Cardiac septum (tissue), 1 donor: ENCODE measurements around the gene ZIC5. TPM values are rescaled to one million over a fixed set of nuclear protein-coding genes. Genes with fewer than 3 reads are reported as not detected.
"Not testable (repeated sequence)": the region's sequence is repeated elsewhere in the genome, so short reads cannot be mapped to it uniquely, and the experiment has no call there.

Source experiments
- DNase-seq: peaks from one replicate; pipeline ENCODE4 v3.0.0-alpha.2; 2020; ENCODE audit warnings: low spot score
- intact Hi-C: fragments of 100-400 bp; cut with DNase I; formaldehyde crosslinking; loops from one replicate; pipeline ENCODE4 v1.14.0; 2022
- total RNA-seq: library from RNA; stranded (reverse); fragmentation: NEBNext Ultra II Directional; extraction: Animal tissue kit (Norgen Biotek cat#: 25700); gene quantifications from one replicate; pipeline ENCODE4 v1.2.1, GENCODE V29; 2021
- donor health status: DM: no; HTN: no; CAD: no.

The ZIC5 gene
- total RNA-seq, 1 donor from 2014 or later: 0.05 TPM

GRCh38 chr13:99966064-99966805, 5.3 kb downstream of the ZIC5 start:
- DNase-seq: no peak
- intact Hi-C loops: no loop called here

- DNase-seq: no peak
- intact Hi-C loops: no loop called here
Observed at GRCh38 chr13:99965329-99966000, 6.1 kb downstream of the ZIC5 start.

GRCh38 chr13:99963816-99964339, 7.7 kb downstream of the ZIC5 start:
- DNase-seq: no peak
- intact Hi-C loops: no loop called here

- intact Hi-C loops: no loop called here
- DNase-seq: no peak
Observed at GRCh38 chr13:99962242-99962641, 9.3 kb downstream of the ZIC5 start.

- intact Hi-C loops: no loop called here
- no peak for DNase-seq
Observed at GRCh38 chr13:99961636-99962035, 9.9 kb downstream of the ZIC5 start.

GRCh38 chr13:99960663-99961311, 10.8 kb downstream of the ZIC5 start:
- no peak for DNase-seq
- intact Hi-C loops: no loop called here

GRCh38 chr13:99959540-99960230, 11.9 kb downstream of the ZIC5 start:
- intact Hi-C loops: loop anchor here (5.0 kb wide), 1 partner anchor 33 kb away; no protein-coding TSS in a partner anchor
- no peak for DNase-seq

- DNase-seq: no peak
- intact Hi-C loops: loop anchor here (5.0 kb wide), 1 partner anchor 33 kb away; no protein-coding TSS in a partner anchor
Observed at GRCh38 chr13:99959127-99959539, 12.4 kb downstream of the ZIC5 start.

- DNase-seq: no peak
- intact Hi-C loops: loop anchor here (5.0 kb wide), 1 partner anchor 34 kb away; no protein-coding TSS in a partner anchor
Observed at GRCh38 chr13:99958406-99959126, 13.0 kb downstream of the ZIC5 start.

- intact Hi-C loops: loop anchor here (5.0 kb wide), 1 partner anchor 36 kb away; no protein-coding TSS in a partner anchor
- no peak for DNase-seq
Observed at GRCh38 chr13:99956473-99957349, 14.9 kb downstream of the ZIC5 start.

- intact Hi-C loops: loop anchor here (5.0 kb wide), 1 partner anchor 36 kb away; no protein-coding TSS in a partner anchor
- no peak for DNase-seq
Observed at GRCh38 chr13:99955747-99956472, 15.7 kb downstream of the ZIC5 start.

GRCh38 chr13:99955107-99955746, 16.3 kb downstream of the ZIC5 start:
- DNase-seq: no peak

GRCh38 chr13:99953138-99953755, 18.3 kb downstream of the ZIC5 start:
- no peak for DNase-seq
- intact Hi-C loops: no loop called here

More at GRCh38 chr13:99955107-99955746, 16.3 kb downstream of the ZIC5 start:
- intact Hi-C loops: loop anchor here (5.0 kb wide), 1 partner anchor 37 kb away; no protein-coding TSS in a partner anchor

GRCh38 chr13:99951666-99952065, 19.9 kb downstream of the ZIC5 start:
- DNase-seq, intact Hi-C loops: not testable (repeated sequence)

GRCh38 chr13:99949679-99950413, 21.7 kb downstream of the ZIC5 start:
- DNase-seq: no peak
- intact Hi-C loops: no loop called here
